ENCODE data around the gene SARM1.
"Not testable (repeated sequence)": the region's sequence is repeated elsewhere in the genome, so short reads cannot be mapped to it uniquely, and the experiment has no call there.

The SARM1 gene

GRCh38 chr17:28371245-28372202, at the start of gene SARM1:
TSS of gene SARM1 (plus strand) at chr17:28371694. CDS start at chr17:28372033, 339 bp downstream.
- peak; percentile 70 to 71 for DNase-seq (ENCODE audit: low read depth in 2 of 2)

- DNase-seq (ENCODE audit: low read depth in 2 of 2) = no peak
These were observed 47.2 kb upstream of the SARM1 start for GRCh38 chr17:28324267-28324745.

GRCh38 chr17:28324781-28325180, 46.7 kb upstream of the SARM1 start:
- no peak for DNase-seq (ENCODE audit: low read depth in 2 of 2)

GRCh38 chr17:28325211-28325610, 46.3 kb upstream of the SARM1 start:
- no peak for DNase-seq (ENCODE audit: low read depth in 2 of 2)

- DNase-seq (ENCODE audit: low read depth in 2 of 2) = no peak
These were observed 45.4 kb upstream of the SARM1 start for GRCh38 chr17:28326114-28326513.

GRCh38 chr17:28327031-28327607, 44.4 kb upstream of the SARM1 start:
- DNase-seq (ENCODE audit: low read depth in 2 of 2) = no peak

GRCh38 chr17:28327709-28328108, 43.8 kb upstream of the SARM1 start:
- no peak for DNase-seq (ENCODE audit: low read depth in 2 of 2)

GRCh38 chr17:28328325-28328724, 43.2 kb upstream of the SARM1 start:
- DNase-seq (ENCODE audit: low read depth in 2 of 2) = no peak

GRCh38 chr17:28330671-28331070, 40.8 kb upstream of the SARM1 start:
- no peak for DNase-seq (ENCODE audit: low read depth in 2 of 2)

- DNase-seq (ENCODE audit: low read depth in 2 of 2) = no peak
These were observed 39.5 kb upstream of the SARM1 start for GRCh38 chr17:28331891-28332420.

GRCh38 chr17:28333083-28333746, 38.3 kb upstream of the SARM1 start:
- DNase-seq (ENCODE audit: low read depth in 2 of 2) = no peak

- DNase-seq (ENCODE audit: low read depth in 2 of 2) = no peak
These were observed 37.3 kb upstream of the SARM1 start for GRCh38 chr17:28334171-28334570.

- no peak for DNase-seq (ENCODE audit: low read depth in 2 of 2)
These were observed 36.8 kb upstream of the SARM1 start for GRCh38 chr17:28334666-28335200.

GRCh38 chr17:28335201-28335958, 36.1 kb upstream of the SARM1 start, which contains the start of the genes IFT20 and TNFAIP1:
TSS of gene IFT20 (minus strand) at chr17:28335472. CDS start at chr17:28331985, 3,487 bp downstream.
TSS of gene TNFAIP1 (plus strand) at chr17:28335761. CDS start at chr17:28339522, 3,761 bp downstream.
- DNase-seq (ENCODE audit: low read depth in 2 of 2) = peak; percentile 95 to 99

- no peak for DNase-seq (ENCODE audit: low read depth in 2 of 2)
These were observed 35.3 kb upstream of the SARM1 start for GRCh38 chr17:28335959-28336871.

- DNase-seq (ENCODE audit: low read depth in 2 of 2) = no peak
These were observed 33.3 kb upstream of the SARM1 start for GRCh38 chr17:28338056-28338768.

- not testable (repeated sequence) for DNase-seq (ENCODE audit: low read depth in 2 of 2)
These were observed 32.7 kb upstream of the SARM1 start for GRCh38 chr17:28338769-28339212.

- no peak for DNase-seq (ENCODE audit: low read depth in 2 of 2)
These were observed 32.1 kb upstream of the SARM1 start for GRCh38 chr17:28339431-28339830.

- DNase-seq (ENCODE audit: low read depth in 2 of 2) = no peak
These were observed 31.1 kb upstream of the SARM1 start for GRCh38 chr17:28340374-28340773.
